ENCODE data around the gene CCDC169.

The CCDC169 gene

DNA sequence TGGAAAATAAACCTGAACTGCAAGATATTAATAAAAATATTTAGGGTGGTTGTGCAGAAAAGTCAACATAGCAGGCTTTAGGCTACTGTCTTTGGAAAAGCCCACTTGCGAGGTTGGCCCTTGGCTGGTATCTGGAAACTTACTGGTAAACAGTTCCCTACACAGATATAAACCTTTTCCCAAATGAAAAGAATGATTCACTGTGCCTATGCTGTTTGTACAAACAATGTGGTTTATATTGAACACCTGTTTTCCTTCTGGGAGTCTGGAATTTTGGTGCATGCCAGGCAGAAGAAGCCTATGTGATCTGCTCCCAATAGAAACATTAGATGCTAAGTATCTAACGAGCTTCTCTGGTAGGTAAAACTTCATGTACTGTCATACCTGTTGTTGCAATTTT, 53.5 kb downstream of the CCDC169 start:
- Histone ChIP-seq H3K4me3 (no peak overlapping the region), H3K9me3 (ENCODE audit: low read depth, low read length) (no peaks in the 10 kb centered on the region; the same call in 1 of the 2 replicates), H3K36me3 (ENCODE audit: insufficient read depth, low read length) (peaks cover 24% of the 10 kb centered on the region), H3K9ac (ENCODE audit: insufficient read length) (no peak overlapping the region), H3K27ac (no peak overlapping the region)
- no peak for DNase-seq (ENCODE audit: low read depth, low spot score)
- TF ChIP-seq FOXP2 (optimal IDR thresholded peaks at IDR 0.05; ENCODE audit: control extremely low read depth, extremely low read length, insufficient read depth) (no peak), EZH2 (IDR thresholded peaks at IDR 0.05) (no peak), POLR2AphosphoS5 (IDR thresholded peaks at IDR 0.05; ENCODE audit: borderline replicate concordance, low read depth, low read length) (no peak)

DNA sequence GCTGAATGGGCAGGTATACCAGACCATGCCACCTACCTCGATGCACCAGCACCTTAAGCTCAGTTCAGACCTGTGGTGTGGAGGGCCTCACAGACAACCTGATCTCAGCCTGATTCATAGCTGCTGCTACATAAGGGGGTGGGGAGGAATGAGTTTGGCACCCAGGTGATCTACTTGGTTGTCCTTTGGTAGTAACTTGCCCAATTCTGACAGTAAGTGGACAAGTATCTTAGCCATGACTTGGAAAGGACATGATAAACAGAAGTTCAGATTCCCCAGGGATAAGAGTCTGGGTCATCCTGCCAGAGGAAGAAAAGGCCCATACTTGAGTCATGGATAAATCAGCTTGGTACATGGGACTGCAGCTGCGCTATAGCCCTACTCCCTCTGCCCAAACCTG, 54.9 kb downstream of the CCDC169 start:
- TF ChIP-seq FOXP2 (optimal IDR thresholded peaks at IDR 0.05; ENCODE audit: control extremely low read depth, extremely low read length, insufficient read depth): no peak
- no peak for TF ChIP-seq EZH2 (IDR thresholded peaks at IDR 0.05)
- TF ChIP-seq POLR2AphosphoS5 (IDR thresholded peaks at IDR 0.05; ENCODE audit: borderline replicate concordance, low read depth, low read length): no peak
- Histone ChIP-seq H3K4me3 (no peak overlapping the region), H3K36me3 (ENCODE audit: insufficient read depth, low read length) (peaks cover 21% of the 10 kb centered on the region)

DNA sequence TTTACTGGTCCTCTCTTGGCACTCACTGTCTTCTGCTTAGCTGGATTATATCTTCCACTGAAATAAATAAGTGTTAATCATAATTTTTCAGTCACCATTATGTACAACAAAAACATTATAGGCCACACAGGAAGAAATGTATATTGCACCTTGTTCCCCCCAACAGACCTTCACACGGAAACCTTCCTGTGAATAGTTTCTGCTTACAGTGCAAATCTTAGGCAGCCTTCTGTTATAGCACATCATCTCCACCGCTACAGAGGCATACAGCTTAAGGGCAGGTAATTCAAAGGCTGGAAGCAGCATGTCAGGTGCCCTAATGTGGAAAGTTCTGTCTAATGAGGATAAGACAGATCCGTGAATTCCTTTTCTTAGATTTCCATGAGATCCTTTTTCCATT, 66.4 kb downstream of the CCDC169 start:
- DNase-seq (ENCODE audit: low read depth, low spot score): no peak
- Histone ChIP-seq H3K27ac (no peak overlapping the region), H3K36me3 (ENCODE audit: insufficient read depth, low read length) (peaks cover 10% of the 10 kb centered on the region), H3K4me3 (no peak overlapping the region), H3K9me3 (ENCODE audit: low read depth, low read length) (no peaks in the 10 kb centered on the region), H3K9ac (ENCODE audit: insufficient read length) (no peak overlapping the region)
- TF ChIP-seq EZH2 (IDR thresholded peaks at IDR 0.05) (no peak), FOXP2 (optimal IDR thresholded peaks at IDR 0.05; ENCODE audit: control extremely low read depth, extremely low read length, insufficient read depth) (no peak), POLR2AphosphoS5 (IDR thresholded peaks at IDR 0.05; ENCODE audit: borderline replicate concordance, low read depth, low read length) (no peak)

More for the DNA sequence above, 54.9 kb downstream of the CCDC169 start:
- Histone ChIP-seq H3K9ac (ENCODE audit: insufficient read length) (no peak overlapping the region), H3K27ac (no peak overlapping the region), H3K9me3 (ENCODE audit: low read depth, low read length) (no peaks in the 10 kb centered on the region; the same call in 1 of the 2 replicates)
- DNase-seq (ENCODE audit: low read depth, low spot score): no peak

DNA sequence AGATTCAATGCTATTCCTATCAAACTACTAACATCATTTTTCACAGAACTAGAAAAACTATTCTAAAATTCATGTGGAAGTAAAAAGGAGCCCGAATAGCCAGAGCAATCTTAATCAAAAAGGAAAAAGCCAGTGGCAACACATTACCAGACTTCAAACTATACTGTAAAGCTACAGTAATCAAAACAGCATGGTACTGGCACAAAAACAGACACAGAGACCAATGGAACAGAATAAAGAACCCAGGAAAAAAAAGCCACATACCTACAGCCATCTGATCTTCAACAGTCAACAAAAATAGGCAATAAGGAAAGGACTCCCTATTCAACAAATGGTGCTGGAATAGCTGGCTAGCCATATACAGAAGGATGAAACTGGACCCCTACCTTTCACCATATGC, 72.9 kb downstream of the CCDC169 start:
- Histone ChIP-seq H3K36me3 (ENCODE audit: insufficient read depth, low read length) (peaks cover 9% of the 10 kb centered on the region; the same call in 1 of the 2 replicates), H3K9me3 (ENCODE audit: low read depth, low read length) (0 out of 2 replicates have a peak, but pooled peaks cover 2% of the 10 kb centered on the region), H3K9ac (ENCODE audit: insufficient read length) (no peak overlapping the region), H3K4me3 (no peak overlapping the region), H3K27ac (no peak overlapping the region)
- TF ChIP-seq EZH2 (IDR thresholded peaks at IDR 0.05) (no peak), FOXP2 (optimal IDR thresholded peaks at IDR 0.05; ENCODE audit: control extremely low read depth, extremely low read length, insufficient read depth) (no peak)
- DNase-seq (ENCODE audit: low read depth, low spot score): no peak

DNA sequence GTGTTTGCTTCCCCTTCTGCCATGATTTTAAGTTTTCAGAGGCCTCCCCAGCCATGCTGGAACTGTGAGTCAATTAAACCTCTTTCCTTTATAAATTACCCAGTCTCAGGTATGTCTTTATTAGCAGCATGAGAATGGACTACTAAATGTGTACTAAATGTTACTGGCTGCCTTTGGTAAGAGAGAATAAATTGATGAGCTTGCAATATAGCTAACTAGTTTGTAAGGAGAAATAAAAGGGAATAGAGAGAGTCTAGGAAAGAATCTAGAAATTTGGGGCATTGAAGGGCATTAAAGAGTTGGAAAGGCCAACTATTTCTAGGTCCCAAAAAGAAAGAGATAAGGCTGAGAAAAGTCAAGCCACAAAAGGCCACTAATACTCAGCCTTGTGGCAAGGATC, 77.7 kb downstream of the CCDC169 start:
- Histone ChIP-seq H3K9me3 (ENCODE audit: low read depth, low read length) (no peaks in the 10 kb centered on the region), H3K9ac (ENCODE audit: insufficient read length) (no peak overlapping the region), H3K36me3 (ENCODE audit: insufficient read depth, low read length) (0 out of 2 replicates have a peak, but pooled peaks cover 3% of the 10 kb centered on the region), H3K4me3 (no peak overlapping the region), H3K27ac (no peak overlapping the region)
- DNase-seq (ENCODE audit: low read depth, low spot score): no peak
- no peak for TF ChIP-seq POLR2AphosphoS5 (IDR thresholded peaks at IDR 0.05; ENCODE audit: borderline replicate concordance, low read depth, low read length)
- no peak for TF ChIP-seq EZH2 (IDR thresholded peaks at IDR 0.05)

DNA sequence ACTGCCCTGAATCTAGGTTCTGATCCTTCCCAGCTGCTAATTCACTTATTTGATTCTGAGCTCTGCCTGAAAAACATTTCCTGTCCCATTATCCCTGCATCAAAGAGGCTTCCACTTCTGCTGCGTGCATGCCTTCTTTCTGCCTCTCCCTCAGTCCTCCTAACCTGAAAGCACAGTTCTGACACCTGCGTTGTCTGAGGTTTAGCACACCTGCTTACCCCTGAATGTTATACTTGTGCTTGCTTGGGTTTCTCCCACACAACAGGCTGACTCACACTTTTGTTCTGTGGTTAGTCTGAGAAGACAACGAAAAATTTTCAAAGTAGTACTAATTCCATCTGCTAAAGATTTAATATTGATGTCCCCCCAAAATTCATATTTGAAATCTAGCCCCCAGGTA, 80.2 kb downstream of the CCDC169 start:
- H3K27ac ChIP-seq: no peak overlapping the region
- no peak for TF ChIP-seq FOXP2 (optimal IDR thresholded peaks at IDR 0.05; ENCODE audit: control extremely low read depth, extremely low read length, insufficient read depth)
- no peak for TF ChIP-seq POLR2AphosphoS5 (IDR thresholded peaks at IDR 0.05; ENCODE audit: borderline replicate concordance, low read depth, low read length)
- TF ChIP-seq EZH2 (IDR thresholded peaks at IDR 0.05): no peak
- H3K9me3 ChIP-seq (ENCODE audit: low read depth, low read length): no peaks in the 10 kb centered on the region
- no peaks in the 10 kb centered on the region for H3K36me3 ChIP-seq (ENCODE audit: insufficient read depth, low read length)
- H3K4me3 ChIP-seq: no peak overlapping the region
- H3K9ac ChIP-seq (ENCODE audit: insufficient read length): no peak overlapping the region
- DNase-seq (ENCODE audit: low read depth, low spot score): no peak

DNA sequence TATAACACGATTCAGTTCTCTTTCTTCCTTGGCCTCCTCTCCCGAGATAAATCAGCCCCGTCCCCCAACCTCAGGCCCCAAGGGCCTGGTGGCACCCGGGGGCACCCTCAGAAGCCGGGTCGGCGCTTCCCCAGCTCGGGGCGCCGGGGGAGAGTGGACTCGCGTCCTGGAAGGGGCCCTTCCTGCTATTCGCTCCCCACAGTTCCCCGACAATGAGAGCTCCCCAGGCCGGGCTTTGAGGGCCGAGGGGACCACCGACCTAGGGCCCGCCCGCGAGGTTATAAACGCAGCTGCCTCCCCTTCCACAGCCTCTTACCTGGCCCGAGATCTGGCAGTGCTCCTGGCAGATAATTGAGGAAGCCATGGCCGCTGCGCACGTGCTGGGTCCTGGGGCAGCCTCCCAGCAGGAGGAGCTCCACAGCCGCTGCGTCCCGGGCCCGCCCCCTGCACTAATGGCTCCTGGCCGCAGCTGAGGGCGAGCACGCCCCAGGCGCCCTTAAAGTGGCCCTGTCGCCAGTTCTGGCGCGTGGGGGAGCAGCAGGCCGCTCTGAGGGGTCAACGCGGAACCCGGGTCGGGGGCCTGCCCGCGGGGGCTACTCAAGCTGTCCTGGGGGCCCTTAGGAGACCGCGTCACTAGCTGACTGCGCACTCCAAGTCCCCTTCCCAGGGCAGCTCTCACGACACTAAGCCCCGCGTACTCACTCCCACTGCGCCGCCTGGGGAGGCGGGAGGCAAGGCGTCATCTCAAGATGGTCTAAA, 83.3 kb downstream of the CCDC169 start, which contains the start of gene SOHLH2:
SOHLH2 (minus strand) TSS at position 394 of the 759 bp plus-strand sequence; CDS start at position 364, 30 bp downstream.
- Histone ChIP-seq H3K27ac (no peak within 1 kb of the TSS), H3K9ac (ENCODE audit: insufficient read length) (no peak within 1 kb of the TSS), H3K4me3 (no peak within 1 kb of the TSS), H3K36me3 (ENCODE audit: insufficient read depth, low read length) (no peaks in the 10 kb centered on the region), H3K9me3 (ENCODE audit: low read depth, low read length) (no peaks in the 10 kb centered on the region)
- no peak for DNase-seq (ENCODE audit: low read depth, low spot score)
- TF ChIP-seq FOXP2 (optimal IDR thresholded peaks at IDR 0.05; ENCODE audit: control extremely low read depth, extremely low read length, insufficient read depth): no peak
- no peak for TF ChIP-seq POLR2AphosphoS5 (IDR thresholded peaks at IDR 0.05; ENCODE audit: borderline replicate concordance, low read depth, low read length)
- no peak for TF ChIP-seq EZH2 (IDR thresholded peaks at IDR 0.05)

DNA sequence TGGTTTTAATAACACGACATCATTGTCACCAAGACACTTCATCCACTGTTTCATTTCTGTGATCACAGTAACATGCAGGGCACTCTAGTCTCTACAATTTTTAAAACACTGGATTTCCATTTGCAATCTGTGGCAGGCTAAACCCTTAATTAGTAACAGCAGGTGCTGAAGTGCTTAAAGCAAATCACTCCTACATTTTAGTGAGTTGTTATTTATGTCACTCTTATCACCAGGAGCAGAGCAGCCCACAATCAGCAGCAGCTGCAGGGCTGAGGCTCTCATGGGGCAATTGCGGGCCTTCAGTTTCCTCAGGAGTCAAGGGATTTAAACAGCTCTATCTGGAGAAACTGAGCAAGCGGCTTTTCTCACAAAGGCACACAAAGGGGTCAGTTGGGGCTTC, 84.8 kb downstream of the CCDC169 start:
- TF ChIP-seq EZH2 (IDR thresholded peaks at IDR 0.05) (no peak), POLR2AphosphoS5 (IDR thresholded peaks at IDR 0.05; ENCODE audit: borderline replicate concordance, low read depth, low read length) (no peak), FOXP2 (optimal IDR thresholded peaks at IDR 0.05; ENCODE audit: control extremely low read depth, extremely low read length, insufficient read depth) (no peak)
- no peaks in the 10 kb centered on the region for H3K36me3 ChIP-seq (ENCODE audit: insufficient read depth, low read length)
- H3K9ac ChIP-seq (ENCODE audit: insufficient read length): no peak overlapping the region
- no peak for DNase-seq (ENCODE audit: low read depth, low spot score)
- no peak overlapping the region for H3K27ac ChIP-seq
- H3K4me3 ChIP-seq: no peak overlapping the region
- H3K9me3 ChIP-seq (ENCODE audit: low read depth, low read length): no peaks in the 10 kb centered on the region

DNA sequence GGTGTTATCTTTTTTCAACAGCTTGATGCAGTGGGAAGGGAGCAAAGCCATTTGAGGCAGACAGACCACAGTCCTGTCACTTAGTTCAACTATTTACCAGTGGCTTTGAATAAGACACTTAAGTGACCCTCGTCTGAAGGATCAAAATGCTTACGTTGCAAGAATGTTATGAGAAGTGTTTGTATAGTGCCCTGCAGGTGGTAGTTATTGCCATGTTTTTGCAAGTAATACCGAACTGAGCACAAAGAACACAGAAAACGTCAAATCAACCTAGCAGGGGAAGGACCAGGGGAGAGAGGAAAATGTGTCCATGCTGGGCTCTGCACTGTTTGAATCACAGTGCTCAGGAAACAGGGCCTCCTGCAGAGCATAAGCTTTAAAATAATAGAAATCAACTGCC, 86.0 kb downstream of the CCDC169 start:
- Histone ChIP-seq H3K9ac (ENCODE audit: insufficient read length) (no peak overlapping the region), H3K9me3 (ENCODE audit: low read depth, low read length) (no peaks in the 10 kb centered on the region), H3K4me3 (no peak overlapping the region), H3K36me3 (ENCODE audit: insufficient read depth, low read length) (no peaks in the 10 kb centered on the region), H3K27ac (no peak overlapping the region)
- DNase-seq (ENCODE audit: low read depth, low spot score): no peak
- TF ChIP-seq FOXP2 (optimal IDR thresholded peaks at IDR 0.05; ENCODE audit: control extremely low read depth, extremely low read length, insufficient read depth) (no peak), EZH2 (IDR thresholded peaks at IDR 0.05) (no peak), POLR2AphosphoS5 (IDR thresholded peaks at IDR 0.05; ENCODE audit: borderline replicate concordance, low read depth, low read length) (no peak)
